Measurements from ENCODE around the gene MAPRE2. TPM values are rescaled to one million over a fixed set of nuclear protein-coding genes. Genes with fewer than 3 reads are reported as not detected.

MAPRE2 gene
- total and polyA plus RNA-seq, 7 experiments from 2014 or later = 44.7 to 84.4 (median 81.7) TPM

- peaks cover 6 to 94% (median 28%) of the 10 kb centered on the region in 3 experiments for H3K36me3 ChIP-seq (ENCODE audit: control insufficient read depth in 2 of 3, insufficient read depth in 3 of 3, low read length in 3 of 3)
- peak overlapping the region in 5 of 9 donors; percentile 8 to 62 (median 48) for H3K27ac Mint-ChIP-seq
Observed at GRCh38 chr18:35134791-35135531, 93.7 kb downstream of the MAPRE2 start.

GRCh38 chr18:35136248-35136647 is 95.0 kb downstream of the MAPRE2 start:
- ChIA-PET CTCF (no interaction called here), POLR2A (no interaction called here)
- no peaks in the 10 kb centered on the region for H3K9me3 Mint-ChIP-seq
- intact Hi-C loops (cut with micrococcal nuclease) = no loop called here
- H3K9me3 ChIP-seq (ENCODE audit: control insufficient read depth in 2 of 3, low read length in 3 of 3) = no peaks in the 10 kb centered on the region
- ATAC-seq (no peak), DNase-seq (no peak)
- peaks cover 0 to 19% (median 6%) of the 10 kb centered on the region in 7 donors for H3K4me1 Mint-ChIP-seq
- H3K36me3 Mint-ChIP-seq = peaks cover 10 to 64% (median 35%) of the 10 kb centered on the region in 5 donors
- no peaks in the 10 kb centered on the region for H3K4me1 ChIP-seq (ENCODE audit: control insufficient read depth in 2 of 2, insufficient read depth in 2 of 2, low read length in 2 of 2)
- no peak overlapping the region for H3K4me3 Mint-ChIP-seq
- peaks cover 6 to 94% (median 27%) of the 10 kb centered on the region in 3 experiments for H3K36me3 ChIP-seq (ENCODE audit: control insufficient read depth in 2 of 3, insufficient read depth in 3 of 3, low read length in 3 of 3)
- no peak overlapping the region for H3K4me3 ChIP-seq (ENCODE audit: low read length)
- H3K27me3 ChIP-seq (ENCODE audit: control insufficient read depth in 2 of 2, insufficient read depth in 2 of 2, low read length in 2 of 2) = no peaks in the 10 kb centered on the region
- H3K27ac Mint-ChIP-seq = peak overlapping the region in 8 of 9 donors; percentile 6 to 94 (median 50)
- H3K27ac ChIP-seq (ENCODE audit: low read depth, low read length) = no peak overlapping the region
- H3K27me3 Mint-ChIP-seq = no peaks in the 10 kb centered on the region

More at GRCh38 chr18:35134791-35135531, 93.7 kb downstream of the MAPRE2 start:
- intact Hi-C loops (cut with micrococcal nuclease) = no loop called here
- Mint-ChIP-seq H3K36me3 (peaks cover 13 to 60% (median 35%) of the 10 kb centered on the region in 5 donors), H3K4me3 (no peak overlapping the region), H3K27me3 (no peaks in the 10 kb centered on the region), H3K4me1 (peaks cover 0 to 24% (median 3%) of the 10 kb centered on the region in 7 donors), H3K9me3 (no peaks in the 10 kb centered on the region)
- Histone ChIP-seq H3K9me3 (ENCODE audit: control insufficient read depth in 2 of 3, low read length in 3 of 3) (no peaks in the 10 kb centered on the region), H3K27me3 (ENCODE audit: control insufficient read depth in 2 of 2, insufficient read depth in 2 of 2, low read length in 2 of 2) (no peaks in the 10 kb centered on the region), H3K4me3 (ENCODE audit: low read length) (no peak overlapping the region), H3K4me1 (ENCODE audit: control insufficient read depth in 2 of 2, insufficient read depth in 2 of 2, low read length in 2 of 2) (no peaks in the 10 kb centered on the region), H3K27ac (ENCODE audit: low read depth, low read length) (no peak overlapping the region)
- ChIA-PET POLR2A (no interaction called here), CTCF (no interaction called here)
- ATAC-seq (no peak), DNase-seq (no peak)

- Histone ChIP-seq H3K9me3 (ENCODE audit: control insufficient read depth in 2 of 3, low read length in 3 of 3) (no peaks in the 10 kb centered on the region), H3K36me3 (ENCODE audit: control insufficient read depth in 2 of 3, insufficient read depth in 3 of 3, low read length in 3 of 3) (peaks cover 6 to 88% (median 27%) of the 10 kb centered on the region in 3 experiments), H3K27me3 (ENCODE audit: control insufficient read depth in 2 of 2, insufficient read depth in 2 of 2, low read length in 2 of 2) (no peaks in the 10 kb centered on the region), H3K27ac (ENCODE audit: low read depth, low read length) (no peak overlapping the region), H3K4me3 (ENCODE audit: low read length) (no peak overlapping the region), H3K4me1 (ENCODE audit: control insufficient read depth in 2 of 2, insufficient read depth in 2 of 2, low read length in 2 of 2) (no peaks in the 10 kb centered on the region)
- no peaks in the 10 kb centered on the region for H3K9me3 Mint-ChIP-seq
- H3K27ac Mint-ChIP-seq = peak overlapping the region in 3 of 9 donors; percentile 38 to 67 (median 48)
- no peak overlapping the region for H3K4me3 Mint-ChIP-seq
- intact Hi-C loops (cut with micrococcal nuclease) = no loop called here
- POLR2A ChIA-PET = interaction anchor here (0.6 kb wide), 1 partner anchor 101 kb away, joined by 3 read pairs; no protein-coding TSS in a partner anchor
- peaks cover 0 to 12% (median 6%) of the 10 kb centered on the region in 7 donors for H3K4me1 Mint-ChIP-seq
- CTCF ChIA-PET = no interaction called here
- DNase-seq (no peak), ATAC-seq (no peak)
- H3K27me3 Mint-ChIP-seq = no peaks in the 10 kb centered on the region
- H3K36me3 Mint-ChIP-seq = peaks cover 10 to 57% (median 33%) of the 10 kb centered on the region in 5 donors
Observed at GRCh38 chr18:35136885-35137284, 95.7 kb downstream of the MAPRE2 start.

GRCh38 chr18:35137632-35138031 is 96.4 kb downstream of the MAPRE2 start:
- peaks cover 0 to 10% (median 8%) of the 10 kb centered on the region in 7 donors for H3K4me1 Mint-ChIP-seq
- Histone ChIP-seq H3K4me3 (ENCODE audit: low read length) (no peak overlapping the region), H3K4me1 (ENCODE audit: control insufficient read depth in 2 of 2, insufficient read depth in 2 of 2, low read length in 2 of 2) (no peaks in the 10 kb centered on the region), H3K9me3 (ENCODE audit: control insufficient read depth in 2 of 3, low read length in 3 of 3) (no peaks in the 10 kb centered on the region), H3K27me3 (ENCODE audit: control insufficient read depth in 2 of 2, insufficient read depth in 2 of 2, low read length in 2 of 2) (no peaks in the 10 kb centered on the region), H3K36me3 (ENCODE audit: control insufficient read depth in 2 of 3, insufficient read depth in 3 of 3, low read length in 3 of 3) (peaks cover 6 to 87% (median 27%) of the 10 kb centered on the region in 3 experiments), H3K27ac (ENCODE audit: low read depth, low read length) (no peak overlapping the region)
- POLR2A ChIA-PET = interaction anchor here (0.6 kb wide), 1 partner anchor 102 kb away, joined by 3 read pairs; no protein-coding TSS in a partner anchor
- intact Hi-C loops (cut with micrococcal nuclease) = no loop called here
- no peaks in the 10 kb centered on the region for H3K9me3 Mint-ChIP-seq
- ATAC-seq = no peak
- CTCF ChIA-PET = interaction anchor here (0.6 kb wide), 1 partner anchor 217 kb away, joined by 3 read pairs; no protein-coding TSS in a partner anchor
- H3K36me3 Mint-ChIP-seq = peaks cover 10 to 57% (median 31%) of the 10 kb centered on the region in 5 donors
- H3K27me3 Mint-ChIP-seq = no peaks in the 10 kb centered on the region
- DNase-seq = no peak
- H3K4me3 Mint-ChIP-seq = no peak overlapping the region
- H3K27ac Mint-ChIP-seq = peak overlapping the region in 4 of 9 donors; percentile 22 to 67 (median 29)

- Mint-ChIP-seq H3K4me3 (no peak overlapping the region), H3K36me3 (peaks cover 10 to 50% (median 29%) of the 10 kb centered on the region in 5 donors), H3K27ac (peak overlapping the region in 1 of 9 donors; percentile 3), H3K9me3 (no peaks in the 10 kb centered on the region), H3K4me1 (peaks cover 0 to 11% (median 6%) of the 10 kb centered on the region in 7 donors), H3K27me3 (no peaks in the 10 kb centered on the region)
- intact Hi-C loops (cut with micrococcal nuclease) = no loop called here
- Histone ChIP-seq H3K9me3 (ENCODE audit: control insufficient read depth in 2 of 3, low read length in 3 of 3) (no peaks in the 10 kb centered on the region), H3K4me3 (ENCODE audit: low read length) (no peak overlapping the region), H3K27me3 (ENCODE audit: control insufficient read depth in 2 of 2, insufficient read depth in 2 of 2, low read length in 2 of 2) (no peaks in the 10 kb centered on the region), H3K36me3 (ENCODE audit: control insufficient read depth in 2 of 3, insufficient read depth in 3 of 3, low read length in 3 of 3) (peaks cover 6 to 75% (median 22%) of the 10 kb centered on the region in 3 experiments), H3K4me1 (ENCODE audit: control insufficient read depth in 2 of 2, insufficient read depth in 2 of 2, low read length in 2 of 2) (no peaks in the 10 kb centered on the region), H3K27ac (ENCODE audit: low read depth, low read length) (no peak overlapping the region)
- ChIA-PET POLR2A (no interaction called here), CTCF (no interaction called here)
- no peak for DNase-seq
- no peak for ATAC-seq
Observed at GRCh38 chr18:35138773-35139172, 97.6 kb downstream of the MAPRE2 start.

- H3K4me3 Mint-ChIP-seq = no peak overlapping the region
- Histone ChIP-seq H3K4me1 (ENCODE audit: control insufficient read depth in 2 of 2, insufficient read depth in 2 of 2, low read length in 2 of 2) (no peaks in the 10 kb centered on the region), H3K27ac (ENCODE audit: low read depth, low read length) (no peak overlapping the region), H3K36me3 (ENCODE audit: control insufficient read depth in 2 of 3, insufficient read depth in 3 of 3, low read length in 3 of 3) (peaks cover 6 to 68% (median 16%) of the 10 kb centered on the region in 3 experiments), H3K4me3 (ENCODE audit: low read length) (no peak overlapping the region), H3K27me3 (ENCODE audit: control insufficient read depth in 2 of 2, insufficient read depth in 2 of 2, low read length in 2 of 2) (no peaks in the 10 kb centered on the region), H3K9me3 (ENCODE audit: control insufficient read depth in 2 of 3, low read length in 3 of 3) (no peaks in the 10 kb centered on the region)
- peak overlapping the region in 2 of 9 donors; percentile 36 to 71 for H3K27ac Mint-ChIP-seq
- peaks cover 10 to 49% (median 28%) of the 10 kb centered on the region in 5 donors for H3K36me3 Mint-ChIP-seq
- intact Hi-C loops (cut with micrococcal nuclease) = no loop called here
- POLR2A ChIA-PET = no interaction called here
- no peaks in the 10 kb centered on the region for H3K9me3 Mint-ChIP-seq
- H3K4me1 Mint-ChIP-seq = peaks cover 0 to 14% (median 6%) of the 10 kb centered on the region in 7 donors
- CTCF ChIA-PET = no interaction called here
- H3K27me3 Mint-ChIP-seq = no peaks in the 10 kb centered on the region
- ATAC-seq = no peak
- DNase-seq = no peak
Observed at GRCh38 chr18:35139517-35139916, 98.3 kb downstream of the MAPRE2 start.
